Measurements from ENCODE around the gene KRT14.

DNA sequence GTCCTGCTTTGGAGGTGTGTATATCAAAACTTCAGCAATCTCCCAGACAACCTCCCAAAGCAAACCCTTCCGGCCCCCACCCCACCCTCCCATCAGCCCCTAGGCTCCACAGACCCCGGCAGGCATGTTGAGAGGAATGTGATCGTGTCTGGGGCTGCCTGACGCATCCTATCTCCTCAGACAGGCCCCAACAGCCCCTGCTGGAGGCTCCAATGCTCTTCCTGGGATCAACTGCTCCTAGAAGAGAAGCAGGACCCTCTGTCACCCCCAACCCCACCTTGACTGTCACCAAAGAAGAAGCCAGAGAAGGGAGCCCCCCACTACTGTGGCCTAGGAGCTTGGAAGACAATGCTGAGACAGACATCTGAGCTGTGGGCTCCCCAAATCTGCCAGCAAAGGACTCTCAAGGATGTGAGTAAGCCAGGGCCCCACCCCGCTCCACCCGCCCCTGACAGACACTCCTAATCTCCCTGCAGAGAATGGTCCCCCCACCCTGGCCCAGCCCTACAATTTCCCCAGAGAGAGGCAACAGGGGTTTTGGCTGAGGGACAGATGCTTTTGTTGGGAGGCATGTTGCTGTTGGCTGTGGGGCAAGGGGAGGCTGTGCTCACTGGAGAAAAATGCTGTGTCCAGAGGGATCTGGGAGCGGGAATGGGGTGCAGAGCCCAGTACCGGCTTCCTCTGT, 1.6 kb upstream of the KRT14 start:
- TF ChIP-seq CTCF (conservative IDR thresholded peaks at IDR 0.05; ENCODE audit: low read depth, low read length) (no peak), EZH2 (IDR thresholded peaks at IDR 0.05; ENCODE audit: low read length, unreplicated experiment) (no peak), EZH2phosphoT487 (IDR thresholded peaks at IDR 0.05; ENCODE audit: borderline replicate concordance, low read length) (no peak)
